Fibroblast of villous mesenchyme (primary cell): ENCODE data around the gene STK10. TPM values are rescaled to one million over a fixed set of nuclear protein-coding genes. Genes with fewer than 3 reads are reported as not detected.
"Not testable (repeated sequence)": the region's sequence is repeated elsewhere in the genome, so short reads cannot be mapped to it uniquely, and the experiment has no call there.

ENCODE experiments used
- DNase-seq: peaks from one replicate; pipeline ENCODE4 v3.0.0-alpha.2; 2010; ENCODE audit warnings: low read depth
- H3K4me3 ChIP-seq: 2 replicates; pipeline ENCODE4 v1.5.1; 2011; ENCODE audit warnings: low read depth, mild to moderate bottlenecking, low read length
- total RNA-seq: library from RNA; depleted of rRNA; stranded (reverse); fragments of >200 nt; gene quantifications from 2 replicates; pipeline ENCODE4 v1.2.3, GENCODE V29; 2012
- TF ChIP-seq, protein P1 (sequence below): IDR thresholded peaks from 2 replicates; pipeline ENCODE4 v1.5.1; 2012; ENCODE audit warnings: low read depth, mild to moderate bottlenecking, low read length; ENCODE audit not compliant: insufficient read depth

The STK10 gene
- total RNA-seq, 1 donor = 32.4 TPM

- H3K4me3 ChIP-seq = no peak overlapping the region
- no peak for DNase-seq
- TF ChIP-seq, protein P1, sequence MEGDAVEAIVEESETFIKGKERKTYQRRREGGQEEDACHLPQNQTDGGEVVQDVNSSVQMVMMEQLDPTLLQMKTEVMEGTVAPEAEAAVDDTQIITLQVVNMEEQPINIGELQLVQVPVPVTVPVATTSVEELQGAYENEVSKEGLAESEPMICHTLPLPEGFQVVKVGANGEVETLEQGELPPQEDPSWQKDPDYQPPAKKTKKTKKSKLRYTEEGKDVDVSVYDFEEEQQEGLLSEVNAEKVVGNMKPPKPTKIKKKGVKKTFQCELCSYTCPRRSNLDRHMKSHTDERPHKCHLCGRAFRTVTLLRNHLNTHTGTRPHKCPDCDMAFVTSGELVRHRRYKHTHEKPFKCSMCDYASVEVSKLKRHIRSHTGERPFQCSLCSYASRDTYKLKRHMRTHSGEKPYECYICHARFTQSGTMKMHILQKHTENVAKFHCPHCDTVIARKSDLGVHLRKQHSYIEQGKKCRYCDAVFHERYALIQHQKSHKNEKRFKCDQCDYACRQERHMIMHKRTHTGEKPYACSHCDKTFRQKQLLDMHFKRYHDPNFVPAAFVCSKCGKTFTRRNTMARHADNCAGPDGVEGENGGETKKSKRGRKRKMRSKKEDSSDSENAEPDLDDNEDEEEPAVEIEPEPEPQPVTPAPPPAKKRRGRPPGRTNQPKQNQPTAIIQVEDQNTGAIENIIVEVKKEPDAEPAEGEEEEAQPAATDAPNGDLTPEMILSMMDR = no peak
Observed at GRCh38 chr5:172160506-172160905, 27.5 kb downstream of the STK10 start.

GRCh38 chr5:172159016-172159415, 29.0 kb downstream of the STK10 start:
- TF ChIP-seq, protein P1 = no peak
- no peak overlapping the region for H3K4me3 ChIP-seq
- DNase-seq = no peak

DNA sequence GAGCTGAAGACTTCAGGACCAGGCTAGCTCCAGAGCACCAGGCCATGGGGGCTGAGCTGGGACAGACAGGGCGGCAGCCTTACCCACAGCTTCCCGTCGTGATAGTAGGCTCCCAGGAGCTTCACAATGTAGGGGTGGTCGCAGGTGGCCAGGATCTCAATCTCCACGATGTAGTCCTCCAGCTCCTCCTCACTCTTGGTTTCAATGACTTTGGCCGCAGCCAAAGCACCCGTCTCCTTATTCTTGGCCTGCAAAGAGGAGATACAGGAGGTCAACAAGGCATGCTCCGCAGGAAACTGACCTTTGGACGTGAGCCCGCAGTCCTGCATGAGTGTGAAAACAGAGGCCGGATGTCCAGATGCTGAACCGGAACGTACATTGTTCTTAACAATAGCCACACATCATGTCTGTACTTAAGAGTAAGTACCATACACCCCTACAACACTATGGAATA, 31.5 kb downstream of the STK10 start:
- H3K4me3 ChIP-seq = no peak overlapping the region
- TF ChIP-seq, protein P1 = no peak

DNA sequence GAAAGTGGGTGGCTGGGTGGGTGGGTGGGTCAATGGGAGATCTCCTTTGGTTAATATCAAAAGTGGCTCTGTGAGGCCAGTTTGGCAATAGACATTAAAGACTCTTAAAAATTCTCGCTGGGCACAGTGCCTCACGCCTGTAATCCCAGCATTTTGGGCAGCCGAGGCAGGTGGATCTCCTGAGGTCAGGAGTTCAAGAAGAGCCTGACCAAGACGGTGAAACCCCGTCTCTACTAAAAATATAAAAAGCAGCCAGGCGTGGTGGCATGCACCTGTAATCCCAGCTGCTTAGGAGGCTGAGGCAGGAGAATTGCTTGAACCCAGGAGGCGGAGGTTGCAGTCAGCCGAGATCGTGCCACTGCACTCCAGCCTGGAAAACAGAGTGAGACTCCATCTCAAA, 32.9 kb downstream of the STK10 start:
- not testable (repeated sequence) for DNase-seq, H3K4me3 ChIP-seq

More for the DNA sequence above, 31.5 kb downstream of the STK10 start:
- no peak for DNase-seq

DNA sequence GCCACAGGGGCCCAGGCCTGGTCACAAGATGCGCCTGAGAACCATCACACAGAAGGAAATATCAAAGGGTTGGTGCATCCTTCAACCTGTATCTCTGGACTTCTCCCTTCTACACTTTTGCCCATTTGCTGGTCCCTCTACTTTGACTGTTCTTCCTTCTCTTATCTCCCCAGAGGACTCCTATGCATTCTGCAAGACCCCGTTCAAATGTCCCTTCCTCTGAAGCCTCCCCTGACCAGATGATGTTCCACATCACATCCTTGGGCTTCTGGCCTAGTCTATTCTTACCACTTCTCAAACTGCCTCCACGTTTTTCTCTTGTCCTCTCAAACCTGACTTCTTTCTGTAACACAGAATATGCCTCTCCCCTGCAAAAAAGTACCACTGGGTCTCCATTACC, 34.3 kb downstream of the STK10 start:
- TF ChIP-seq, protein P1 = no peak
- H3K4me3 ChIP-seq = no peak overlapping the region
- DNase-seq = no peak

GRCh38 chr5:172151661-172152210, 36.3 kb downstream of the STK10 start:
- DNase-seq = no peak
- TF ChIP-seq, protein P1 = no peak
- no peak overlapping the region for H3K4me3 ChIP-seq

- no peak overlapping the region for H3K4me3 ChIP-seq
- DNase-seq = peak; percentile 46
- TF ChIP-seq, protein P1 = no peak
Observed at GRCh38 chr5:172150514-172151425, 37.3 kb downstream of the STK10 start.

DNA sequence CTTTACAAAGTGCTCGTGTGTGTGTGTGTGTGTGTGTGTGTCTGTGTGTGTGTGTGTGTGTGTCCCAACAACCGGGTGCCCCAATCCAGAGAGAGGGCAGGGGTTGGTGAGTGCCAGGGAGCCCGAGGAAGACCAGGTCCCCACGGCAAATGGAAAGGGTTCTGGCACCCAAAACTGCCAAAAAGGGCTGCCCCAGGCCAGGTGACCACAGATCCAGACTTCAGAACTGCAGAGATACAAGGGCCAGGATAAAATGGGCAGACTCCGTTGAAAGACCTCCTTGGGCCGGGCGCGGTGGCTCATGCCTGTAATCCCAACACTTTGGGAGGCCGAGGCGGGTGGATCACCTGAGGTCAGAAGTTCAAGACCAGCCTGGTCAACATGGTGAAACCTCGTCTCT, 38.5 kb downstream of the STK10 start:
- H3K4me3 ChIP-seq, DNase-seq: not testable (repeated sequence)
